Nephron progenitor cell (in vitro differentiated cells): ENCODE results near the gene FARP1.

ENCODE experiments used
- DNase-seq: peaks from one replicate; pipeline ENCODE4 v3.0.0; 2021
- H3K27ac Mint-ChIP-seq: 2 replicates; pipeline ENCODE4 v1.8.0; 2021; ENCODE audit warnings: mild to moderate bottlenecking, moderate library complexity, mixed read lengths
- H3K27me3 Mint-ChIP-seq: 2 replicates; pipeline ENCODE4 v1.8.0; 2021; ENCODE audit warnings: mild to moderate bottlenecking, low read depth, mixed read lengths; ENCODE audit not compliant: poor library complexity
- H3K36me3 Mint-ChIP-seq: 2 replicates; pipeline ENCODE4 v1.8.0; 2021; ENCODE audit warnings: low read depth, mixed read lengths
- H3K4me1 Mint-ChIP-seq: 2 replicates; pipeline ENCODE4 v1.8.0; 2021; ENCODE audit warnings: mixed read lengths
- H3K4me3 Mint-ChIP-seq: 2 replicates; pipeline ENCODE4 v1.8.0; 2021; ENCODE audit warnings: mild to moderate bottlenecking, moderate library complexity, mixed read lengths
- H3K9me3 Mint-ChIP-seq: 2 replicates; pipeline ENCODE4 v1.8.0; 2021; ENCODE audit warnings: mild to moderate bottlenecking, moderate library complexity, mixed read lengths
- TF ChIP-seq, protein P1 (sequence below): fragments of 200-600 bp; sonication (generic); IDR thresholded peaks from 2 replicates; pipeline ENCODE4 v1.5.0; 2021; ENCODE audit warnings: antibody characterized with exemption

Gene FARP1

DNA sequence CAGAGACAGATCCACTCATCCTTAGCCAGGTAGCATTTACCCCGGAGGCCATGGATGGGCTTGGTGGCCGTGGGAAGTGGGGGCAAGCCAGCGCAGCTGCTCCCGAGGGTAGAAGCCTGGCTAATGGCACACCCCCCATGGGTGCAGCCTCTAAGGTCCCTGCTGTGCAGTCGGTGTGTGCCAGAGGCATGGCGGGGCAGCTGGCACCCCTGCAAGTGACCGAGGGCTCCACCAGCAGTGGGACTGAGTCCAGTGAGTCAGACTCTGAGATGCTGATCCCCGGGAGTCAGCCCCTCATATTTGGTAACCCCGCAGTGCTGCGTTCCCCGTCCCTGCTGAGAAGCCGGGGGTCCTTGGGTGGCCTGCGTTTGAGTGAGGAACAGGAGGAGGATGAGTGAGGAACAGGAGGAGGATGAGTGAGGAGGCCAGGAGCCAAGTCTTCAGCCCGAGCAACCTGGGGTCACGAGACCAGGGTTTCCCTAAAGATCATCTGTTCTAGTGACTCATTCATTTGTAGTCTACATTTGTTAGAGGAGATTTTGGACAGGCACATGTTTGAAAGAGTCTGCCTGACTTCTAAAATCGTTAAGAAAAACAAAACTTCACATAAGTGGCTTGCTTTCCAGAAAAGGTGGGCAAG is 253.3 kb downstream of the FARP1 start:
- H3K4me1 Mint-ChIP-seq = peaks cover 30% of the 10 kb centered on the region
- H3K9me3 Mint-ChIP-seq = no peaks in the 10 kb centered on the region
- no peak overlapping the region for H3K4me3 Mint-ChIP-seq
- H3K36me3 Mint-ChIP-seq = peaks cover 71% of the 10 kb centered on the region
- DNase-seq = no peak
- H3K27ac Mint-ChIP-seq = peak overlapping the region; percentile 92
- TF ChIP-seq, protein P1, sequence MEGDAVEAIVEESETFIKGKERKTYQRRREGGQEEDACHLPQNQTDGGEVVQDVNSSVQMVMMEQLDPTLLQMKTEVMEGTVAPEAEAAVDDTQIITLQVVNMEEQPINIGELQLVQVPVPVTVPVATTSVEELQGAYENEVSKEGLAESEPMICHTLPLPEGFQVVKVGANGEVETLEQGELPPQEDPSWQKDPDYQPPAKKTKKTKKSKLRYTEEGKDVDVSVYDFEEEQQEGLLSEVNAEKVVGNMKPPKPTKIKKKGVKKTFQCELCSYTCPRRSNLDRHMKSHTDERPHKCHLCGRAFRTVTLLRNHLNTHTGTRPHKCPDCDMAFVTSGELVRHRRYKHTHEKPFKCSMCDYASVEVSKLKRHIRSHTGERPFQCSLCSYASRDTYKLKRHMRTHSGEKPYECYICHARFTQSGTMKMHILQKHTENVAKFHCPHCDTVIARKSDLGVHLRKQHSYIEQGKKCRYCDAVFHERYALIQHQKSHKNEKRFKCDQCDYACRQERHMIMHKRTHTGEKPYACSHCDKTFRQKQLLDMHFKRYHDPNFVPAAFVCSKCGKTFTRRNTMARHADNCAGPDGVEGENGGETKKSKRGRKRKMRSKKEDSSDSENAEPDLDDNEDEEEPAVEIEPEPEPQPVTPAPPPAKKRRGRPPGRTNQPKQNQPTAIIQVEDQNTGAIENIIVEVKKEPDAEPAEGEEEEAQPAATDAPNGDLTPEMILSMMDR = no peak
- H3K27me3 Mint-ChIP-seq = no peaks in the 10 kb centered on the region

DNA sequence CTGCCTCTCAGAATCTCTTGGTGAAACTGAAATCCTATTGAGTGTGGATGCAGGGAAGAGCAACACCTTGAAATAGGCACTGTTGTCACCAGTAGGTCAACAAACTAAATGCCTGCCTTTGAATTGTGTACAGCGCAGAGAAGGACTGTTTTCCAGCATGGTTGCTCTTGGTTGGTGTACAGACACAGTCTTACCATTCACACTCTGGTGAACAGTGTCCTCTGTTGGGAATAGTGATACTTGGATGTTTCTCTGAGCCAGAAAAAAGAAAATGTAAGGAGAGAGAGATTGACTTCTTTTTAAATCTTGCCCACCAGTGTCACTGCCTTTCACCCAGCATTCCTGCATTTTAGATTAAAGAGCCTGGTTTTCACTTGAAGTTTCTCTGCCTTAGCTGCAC is 254.3 kb downstream of the FARP1 start:
- Mint-ChIP-seq H3K27ac (peak overlapping the region; percentile 92), H3K27me3 (no peaks in the 10 kb centered on the region), H3K9me3 (no peaks in the 10 kb centered on the region), H3K4me1 (peaks cover 40% of the 10 kb centered on the region), H3K36me3 (peaks cover 73% of the 10 kb centered on the region), H3K4me3 (no peak overlapping the region)
- no peak for DNase-seq
- TF ChIP-seq, protein P1 = no peak

GRCh38 chr13:98397861-98398260 is 255.0 kb downstream of the FARP1 start:
- Mint-ChIP-seq H3K4me3 (no peak overlapping the region), H3K27ac (no peak overlapping the region), H3K27me3 (no peaks in the 10 kb centered on the region), H3K36me3 (peaks cover 71% of the 10 kb centered on the region), H3K9me3 (no peaks in the 10 kb centered on the region), H3K4me1 (peaks cover 47% of the 10 kb centered on the region)
- TF ChIP-seq, protein P1 = no peak
- no peak for DNase-seq

- Mint-ChIP-seq H3K27me3 (no peaks in the 10 kb centered on the region), H3K27ac (no peak overlapping the region), H3K4me1 (peaks cover 51% of the 10 kb centered on the region), H3K4me3 (no peak overlapping the region), H3K36me3 (peaks cover 71% of the 10 kb centered on the region), H3K9me3 (no peaks in the 10 kb centered on the region)
- no peak for DNase-seq
- TF ChIP-seq, protein P1 = no peak
Measured at GRCh38 chr13:98398581-98398980, 255.7 kb downstream of the FARP1 start.

DNA sequence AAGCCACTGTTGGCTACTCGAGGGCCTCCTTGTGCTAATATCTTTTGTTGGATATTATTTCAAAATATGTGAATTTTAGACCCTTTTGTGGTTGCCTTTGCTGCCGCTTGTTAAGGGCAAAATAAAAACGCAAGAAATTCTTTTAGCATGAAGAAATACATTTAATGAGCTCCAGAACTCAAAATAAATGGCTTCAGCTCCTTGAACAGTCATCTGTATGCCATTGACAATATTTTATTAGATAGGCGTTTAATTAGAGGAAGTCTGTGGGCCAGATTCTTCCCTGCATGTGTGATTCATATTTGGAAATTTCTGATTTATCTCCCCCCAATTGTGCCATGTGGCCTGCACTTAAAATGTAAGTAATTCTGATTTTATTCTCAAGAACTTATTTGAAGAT is 256.9 kb downstream of the FARP1 start:
- TF ChIP-seq, protein P1 = no peak
- H3K9me3 Mint-ChIP-seq = no peaks in the 10 kb centered on the region
- H3K36me3 Mint-ChIP-seq = peaks cover 73% of the 10 kb centered on the region
- peaks cover 63% of the 10 kb centered on the region for H3K4me1 Mint-ChIP-seq
- no peak overlapping the region for H3K4me3 Mint-ChIP-seq
- H3K27ac Mint-ChIP-seq = no peak overlapping the region
- no peak for DNase-seq
- H3K27me3 Mint-ChIP-seq = no peaks in the 10 kb centered on the region

GRCh38 chr13:98401934-98402333 is 259.0 kb downstream of the FARP1 start:
- Mint-ChIP-seq H3K36me3 (peaks cover 55% of the 10 kb centered on the region), H3K27me3 (no peaks in the 10 kb centered on the region), H3K4me3 (no peak overlapping the region), H3K9me3 (no peaks in the 10 kb centered on the region), H3K4me1 (peaks cover 79% of the 10 kb centered on the region), H3K27ac (peak overlapping the region; percentile 80)
- TF ChIP-seq, protein P1 = no peak
- DNase-seq = no peak
